Measurements from ENCODE around the gene INPP5J.

DNA sequence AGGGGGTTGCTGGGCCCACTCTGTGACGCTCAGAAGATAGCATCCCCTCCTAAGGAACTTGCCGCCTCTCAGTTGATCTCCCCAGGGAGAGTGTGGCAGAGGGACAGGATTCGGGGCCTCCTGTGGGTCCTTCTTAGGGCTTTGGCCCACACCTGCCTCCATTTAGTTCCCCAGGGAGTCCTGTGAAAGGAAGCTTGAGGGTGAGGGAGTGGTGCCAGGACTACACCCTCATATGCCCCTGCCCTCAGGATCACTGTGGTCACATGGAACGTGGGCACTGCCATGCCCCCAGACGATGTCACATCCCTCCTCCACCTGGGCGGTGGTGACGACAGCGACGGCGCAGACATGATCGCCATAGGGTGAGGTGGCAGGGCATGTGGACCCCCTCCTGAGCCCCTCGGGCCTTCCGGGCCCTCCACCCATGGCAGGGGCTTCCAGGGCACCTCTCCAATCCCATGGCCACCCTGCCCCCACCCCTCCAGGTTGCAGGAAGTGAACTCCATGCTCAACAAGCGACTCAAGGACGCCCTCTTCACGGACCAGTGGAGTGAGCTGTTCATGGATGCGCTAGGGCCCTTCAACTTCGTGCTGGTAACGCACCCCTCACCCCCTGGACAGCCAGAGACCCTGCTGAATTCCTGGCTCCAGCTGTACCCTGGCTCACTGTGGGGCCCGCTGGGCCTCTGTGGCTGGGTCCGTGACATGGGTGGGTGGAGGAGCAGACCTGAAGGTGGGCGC lies 3.5 kb downstream of the INPP5J start:
- TF ChIP-seq POLR2A (IDR thresholded peaks at IDR 0.05; ENCODE audit: low read depth, low read length) = no peak
- no peak for TF ChIP-seq POLR2AphosphoS5 (IDR thresholded peaks at IDR 0.05; ENCODE audit: low read depth, low read length)
- TF ChIP-seq TAF1 (IDR thresholded peaks at IDR 0.05; ENCODE audit: borderline replicate concordance, low read depth, low read length) = no peak
